ENCODE data around the gene WNT3A.

The WNT3A gene

GRCh38 chr1:228006034-228006785 is 588 bp upstream of the WNT3A start:
- TF ChIP-seq ZFX (IDR thresholded peaks at IDR 0.05) (no peak), CTCF (conservative IDR thresholded peaks at IDR 0.05) (no peak)
- H3K27ac ChIP-seq = no peak overlapping the region

GRCh38 chr1:228007049-228007800 is 427 bp downstream of the WNT3A start:
- TF ChIP-seq CTCF (conservative IDR thresholded peaks at IDR 0.05) = no peak
- no peak for TF ChIP-seq ZFX (IDR thresholded peaks at IDR 0.05)

GRCh38 chr1:228007801-228008341 is 1.1 kb downstream of the WNT3A start:
- H3K27ac ChIP-seq = no peak overlapping the region
- no peak for TF ChIP-seq CTCF (conservative IDR thresholded peaks at IDR 0.05)
- no peak for TF ChIP-seq ZFX (IDR thresholded peaks at IDR 0.05)

More at GRCh38 chr1:228007049-228007800, 427 bp downstream of the WNT3A start:
- H3K27ac ChIP-seq = no peak overlapping the region

GRCh38 chr1:228008391-228009115 is 1.8 kb downstream of the WNT3A start:
- TF ChIP-seq CTCF (conservative IDR thresholded peaks at IDR 0.05) = no peak
- TF ChIP-seq ZFX (IDR thresholded peaks at IDR 0.05) = no peak
- H3K27ac ChIP-seq = no peak overlapping the region

- no peak overlapping the region for H3K27ac ChIP-seq
- TF ChIP-seq ZFX (IDR thresholded peaks at IDR 0.05) = no peak
- TF ChIP-seq CTCF (conservative IDR thresholded peaks at IDR 0.05) = no peak
These were observed 2.5 kb downstream of the WNT3A start for GRCh38 chr1:228009116-228009827.

GRCh38 chr1:228009828-228010775 is 3.3 kb downstream of the WNT3A start:
- no peak overlapping the region for H3K27ac ChIP-seq
- TF ChIP-seq ZFX (IDR thresholded peaks at IDR 0.05) (no peak), CTCF (conservative IDR thresholded peaks at IDR 0.05) (no peak)

All from C4-2B (cell line).